Caco-2 (cell line): ENCODE measurements around the gene CDSN. TPM values are rescaled to one million over a fixed set of nuclear protein-coding genes. Genes with fewer than 3 reads are reported as not detected.

Experiments used
- BruUV-seq: library from RNA; stranded (reverse); fragments of 400-500 nt; replicated peaks from 2 replicates; lab custom pipeline; 2021; lab: Mats Ljungman, UMichigan
- CTCF ChIA-PET: fragments of 300-600 bp; sonication (Branson Sonifier 250); formaldehyde crosslinking; loops from one replicate; lab custom pipeline; 2022; ENCODE audit warnings: antibody characterized with exemption; lab: Charles Lee
- POLR2A ChIA-PET: fragments of 300-600 bp; sonication (Branson Sonifier 250); formaldehyde crosslinking; loops from one replicate; lab custom pipeline; 2022; ENCODE audit warnings: antibody characterized with exemption; lab: Charles Lee
- DNase-seq, 2 experiments: peaks; one replicate each; pipeline versions ENCODE4 v3.0.0 to v3.0.0-alpha.2; 2020 to 2022
- H3K27me3 ChIP-seq: replicated peaks from 2 replicates; pipeline ENCODE4 v1.6.0; 2011; ENCODE audit warnings: low read length; ENCODE audit not compliant: control insufficient read depth, insufficient read depth
- H3K36me3 ChIP-seq: 2 replicates; pipeline ENCODE4 v1.5.1; 2011; ENCODE audit warnings: low read length; ENCODE audit not compliant: control insufficient read depth, insufficient read depth
- H3K4me1 ChIP-seq: fragments of 250-450 bp; sonication (Bioruptor Pico); 2 replicates; pipeline ENCODE4 v1.5.1; 2020; ENCODE audit warnings: mild to moderate bottlenecking
- H3K4me3 ChIP-seq: 2 replicates; pipeline ENCODE4 v1.5.1; 2011; ENCODE audit warnings: low read depth, mild to moderate bottlenecking, control low read depth, low read length
- H3K9me3 ChIP-seq: fragments of 250-450 bp; sonication (Bioruptor Pico); 2 replicates; pipeline ENCODE4 v1.5.1; 2020; ENCODE audit warnings: mild to moderate bottlenecking, moderate library complexity
- H3K27ac Mint-ChIP-seq: one replicate; pipeline ENCODE4 v1.8.0; 2022; ENCODE audit warnings: mixed read lengths; ENCODE audit not compliant: unreplicated experiment
- H3K27me3 Mint-ChIP-seq: one replicate; pipeline ENCODE4 v1.8.0; 2022; ENCODE audit warnings: mixed read lengths; ENCODE audit not compliant: insufficient read depth, unreplicated experiment
- H3K36me3 Mint-ChIP-seq: one replicate; pipeline ENCODE4 v1.8.0; 2022; ENCODE audit warnings: mild to moderate bottlenecking, mixed read lengths; ENCODE audit not compliant: insufficient read depth, unreplicated experiment
- H3K4me1 Mint-ChIP-seq: one replicate; pipeline ENCODE4 v1.8.0; 2022; ENCODE audit warnings: low read depth, mixed read lengths; ENCODE audit not compliant: unreplicated experiment
- H3K4me3 Mint-ChIP-seq: one replicate; pipeline ENCODE4 v1.8.0; 2022; ENCODE audit warnings: mild to moderate bottlenecking, moderate library complexity, mixed read lengths; ENCODE audit not compliant: unreplicated experiment
- H3K9me3 Mint-ChIP-seq: one replicate; pipeline ENCODE4 v1.8.0; 2022; ENCODE audit warnings: mixed read lengths; ENCODE audit not compliant: unreplicated experiment
- CTCF ChIP-seq, 2 experiments: fragments of 200-600 bp in 1 of 2; IDR thresholded peaks; 1 replicate in 1 of 2; 2 replicates in 1 of 2; pipeline versions ENCODE4 v1.5.1 to v1.8.0; 2011 to 2022; ENCODE audit warnings: antibody characterized with exemption in 1 of 2, control low read depth in 1 of 2, inconsistent platforms in 1 of 2, low read depth in 1 of 2, low read length in 1 of 2, mild to moderate bottlenecking in 1 of 2, moderate library complexity in 1 of 2; ENCODE audit not compliant: insufficient read depth in 1 of 2, severe bottlenecking in 1 of 2, unreplicated experiment in 1 of 2
- intact Hi-C: fragments of 100-400 bp; cut with micrococcal nuclease; formaldehyde crosslinking; loops from one replicate; pipeline ENCODE4 v1.10.0; 2022; ENCODE audit not compliant: unreplicated experiment
- total RNA-seq: library from RNA; stranded (reverse); gene quantifications from 2 replicates; pipeline ENCODE4 v1.2.3, GENCODE V29; 2022

The CDSN gene
- total RNA-seq, 1 experiment from 2014 or later, result not detected

GRCh38 chr6:31158863-31159855 lies 38.9 kb upstream of the CDSN start:
- H3K9me3 ChIP-seq, result no peaks in the 10 kb centered on the region
- peak overlapping the region; percentile 85 for H3K27ac Mint-ChIP-seq
- BruUV-seq, result TSS peak; percentile 54
- ChIA-PET CTCF (interaction anchor here (1.0 to 1.6 kb wide), 5 partner anchors 30 to 208 kb away, joined by 3 to 8 read pairs (median 4); no protein-coding TSS in a partner anchor), POLR2A (interaction anchor here (0.7 to 1.8 kb wide), 2 partner anchors 9 to 244 kb away, joined by 3 to 5 read pairs; partner anchors contain the start of gene MICA)
- peak overlapping the region; percentile 74 for H3K4me3 ChIP-seq
- intact Hi-C loops, result no loop called here
- no peak for TF ChIP-seq CTCF (IDR thresholded peaks at IDR 0.05; ENCODE audit: insufficient read depth in 1 of 2, low read depth in 1 of 2, low read length in 1 of 2, severe bottlenecking in 1 of 2, unreplicated experiment in 1 of 2)
- peaks cover 11% of the 10 kb centered on the region; the same call in 1 of the 2 replicates for H3K4me1 ChIP-seq
- H3K36me3 ChIP-seq, result no peaks in the 10 kb centered on the region
- peak overlapping the region; percentile 84 for H3K4me3 Mint-ChIP-seq
- H3K36me3 Mint-ChIP-seq, result peaks cover 17% of the 10 kb centered on the region
- H3K27me3 Mint-ChIP-seq, result no peaks in the 10 kb centered on the region
- no peak for DNase-seq
- no peaks in the 10 kb centered on the region for H3K27me3 ChIP-seq
- no peaks in the 10 kb centered on the region for H3K4me1 Mint-ChIP-seq
- no peaks in the 10 kb centered on the region for H3K9me3 Mint-ChIP-seq

- peak within 1 kb of the TSS; percentile 85 for H3K27ac Mint-ChIP-seq
- H3K4me1 Mint-ChIP-seq, result no peaks in the 10 kb centered on the region
- TF ChIP-seq CTCF (IDR thresholded peaks at IDR 0.05; ENCODE audit: insufficient read depth in 1 of 2, low read depth in 1 of 2, low read length in 1 of 2, severe bottlenecking in 1 of 2, unreplicated experiment in 1 of 2), result no peak
- intact Hi-C loops, result no loop called here
- no peaks in the 10 kb centered on the region for H3K27me3 ChIP-seq
- H3K9me3 Mint-ChIP-seq, result no peaks in the 10 kb centered on the region
- H3K4me3 ChIP-seq, result peak within 1 kb of the TSS; percentile 74
- peak within 1 kb of the TSS; percentile 84 for H3K4me3 Mint-ChIP-seq
- H3K36me3 ChIP-seq, result no peaks in the 10 kb centered on the region
- H3K4me1 ChIP-seq, result peaks cover 11% of the 10 kb centered on the region; the same call in 1 of the 2 replicates
- H3K27me3 Mint-ChIP-seq, result no peaks in the 10 kb centered on the region
- POLR2A ChIA-PET, result interaction anchor here (0.6 to 1.8 kb wide), 3 partner anchors 8 to 383 kb away, joined by 3 to 5 read pairs (median 4); partner anchors contain the start of genes DDX39B and MICA
- DNase-seq, result peak; percentile 97 to 98
- no peaks in the 10 kb centered on the region for H3K9me3 ChIP-seq
- H3K36me3 Mint-ChIP-seq, result peaks cover 17% of the 10 kb centered on the region
- CTCF ChIA-PET, result interaction anchor here (1.0 to 1.6 kb wide), 5 partner anchors 30 to 208 kb away, joined by 3 to 8 read pairs (median 4); no protein-coding TSS in a partner anchor
- BruUV-seq, result no TSS peak
These were observed 38.1 kb upstream of the CDSN start, which contains the start of gene TCF19 for GRCh38 chr6:31158140-31158862. TCF19 (plus strand) TSS chr6:31158589; CDS start chr6:31159470, 881 bp downstream.
